ENCODE measurements around the gene PYY.

DNA sequence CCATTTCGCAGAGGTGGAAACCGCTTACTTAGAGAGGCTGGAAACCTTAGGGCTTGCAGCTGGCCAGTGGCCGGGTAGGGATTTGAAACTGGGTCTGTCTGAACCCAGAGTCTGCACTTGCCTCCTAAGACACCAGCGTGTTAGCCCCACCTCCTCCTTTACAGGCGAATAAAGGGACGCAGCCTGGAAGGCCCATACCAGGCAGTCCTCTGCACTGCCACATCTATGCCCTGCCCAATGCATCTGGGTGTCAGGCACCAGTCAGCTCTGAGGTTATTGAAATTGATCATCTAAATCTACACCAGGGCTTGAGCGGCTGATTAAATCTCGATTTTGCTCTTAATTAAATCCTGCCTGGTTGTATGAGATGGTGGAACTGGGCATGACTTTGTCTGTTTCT lies 30.8 kb upstream of the PYY start:
- no peak for TF ChIP-seq ZNF274 (IDR thresholded peaks at IDR 0.05; ENCODE audit: low read depth, low read length)
- TF ChIP-seq SUZ12 (IDR thresholded peaks at IDR 0.05; ENCODE audit: extremely low read depth, insufficient read depth, insufficient read length): no peak
